ENCODE measurements around the gene BAZ2B. TPM values are rescaled to one million over a fixed set of nuclear protein-coding genes. Genes with fewer than 3 reads are reported as not detected.
"Not testable (repeated sequence)": the region's sequence is repeated elsewhere in the genome, so short reads cannot be mapped to it uniquely, and the experiment has no call there.

Gene BAZ2B
- total RNA-seq, 6 experiments from 2014 or later, result 18.0 to 32.8 (median 24.2) TPM

GRCh38 chr2:159402790-159403189, 213.6 kb downstream of the BAZ2B start:
- Histone ChIP-seq H3K27me3 (no peaks in the 10 kb centered on the region), H3K4me1 (peaks cover 0 to 24% (median 0%) of the 10 kb centered on the region in 4 donors), H3K9me3 (no peaks in the 10 kb centered on the region), H3K36me3 (no peaks in the 10 kb centered on the region), H3K4me3 (no peak overlapping the region), H3K27ac (peak overlapping the region in 2 of 3 donors; percentile 13 to 51)
- TF ChIP-seq POLR2A (IDR thresholded peaks at IDR 0.05), result no peak
- TF ChIP-seq, protein P1, sequence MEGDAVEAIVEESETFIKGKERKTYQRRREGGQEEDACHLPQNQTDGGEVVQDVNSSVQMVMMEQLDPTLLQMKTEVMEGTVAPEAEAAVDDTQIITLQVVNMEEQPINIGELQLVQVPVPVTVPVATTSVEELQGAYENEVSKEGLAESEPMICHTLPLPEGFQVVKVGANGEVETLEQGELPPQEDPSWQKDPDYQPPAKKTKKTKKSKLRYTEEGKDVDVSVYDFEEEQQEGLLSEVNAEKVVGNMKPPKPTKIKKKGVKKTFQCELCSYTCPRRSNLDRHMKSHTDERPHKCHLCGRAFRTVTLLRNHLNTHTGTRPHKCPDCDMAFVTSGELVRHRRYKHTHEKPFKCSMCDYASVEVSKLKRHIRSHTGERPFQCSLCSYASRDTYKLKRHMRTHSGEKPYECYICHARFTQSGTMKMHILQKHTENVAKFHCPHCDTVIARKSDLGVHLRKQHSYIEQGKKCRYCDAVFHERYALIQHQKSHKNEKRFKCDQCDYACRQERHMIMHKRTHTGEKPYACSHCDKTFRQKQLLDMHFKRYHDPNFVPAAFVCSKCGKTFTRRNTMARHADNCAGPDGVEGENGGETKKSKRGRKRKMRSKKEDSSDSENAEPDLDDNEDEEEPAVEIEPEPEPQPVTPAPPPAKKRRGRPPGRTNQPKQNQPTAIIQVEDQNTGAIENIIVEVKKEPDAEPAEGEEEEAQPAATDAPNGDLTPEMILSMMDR (IDR thresholded peaks at IDR 0.05), result no peak
- DNase-seq (no peak), ATAC-seq (peak; percentile 56 to 70 (median 60))
- WGBS (ENCODE audit: insufficient coverage, low coverage, low lambda C conversion rate, missing lambda C conversion rate), result 42% methylated on average over 2 of the region's 2 CpGs
- intact Hi-C loops (cut with DNase I), result no loop called here

GRCh38 chr2:159402160-159402559, 214.2 kb downstream of the BAZ2B start:
- intact Hi-C loops (cut with DNase I); DNase-seq; H3K4me3 ChIP-seq; H3K9me3 ChIP-seq; H3K27me3 ChIP-seq; H3K36me3 ChIP-seq: not testable (repeated sequence)
- Histone ChIP-seq H3K4me1 (peaks cover 0 to 24% (median 0%) of the 10 kb centered on the region in 4 donors), H3K27ac (peak overlapping the region in 2 of 3 donors; percentile 13 to 51)
- whole genome bisulfite sequencing (ENCODE audit: insufficient coverage, low coverage, low lambda C conversion rate, missing lambda C conversion rate), result 69% methylated on average over 4 of the region's 5 CpGs
- ATAC-seq, result peak in 1 of 4 donors; percentile 12

DNA sequence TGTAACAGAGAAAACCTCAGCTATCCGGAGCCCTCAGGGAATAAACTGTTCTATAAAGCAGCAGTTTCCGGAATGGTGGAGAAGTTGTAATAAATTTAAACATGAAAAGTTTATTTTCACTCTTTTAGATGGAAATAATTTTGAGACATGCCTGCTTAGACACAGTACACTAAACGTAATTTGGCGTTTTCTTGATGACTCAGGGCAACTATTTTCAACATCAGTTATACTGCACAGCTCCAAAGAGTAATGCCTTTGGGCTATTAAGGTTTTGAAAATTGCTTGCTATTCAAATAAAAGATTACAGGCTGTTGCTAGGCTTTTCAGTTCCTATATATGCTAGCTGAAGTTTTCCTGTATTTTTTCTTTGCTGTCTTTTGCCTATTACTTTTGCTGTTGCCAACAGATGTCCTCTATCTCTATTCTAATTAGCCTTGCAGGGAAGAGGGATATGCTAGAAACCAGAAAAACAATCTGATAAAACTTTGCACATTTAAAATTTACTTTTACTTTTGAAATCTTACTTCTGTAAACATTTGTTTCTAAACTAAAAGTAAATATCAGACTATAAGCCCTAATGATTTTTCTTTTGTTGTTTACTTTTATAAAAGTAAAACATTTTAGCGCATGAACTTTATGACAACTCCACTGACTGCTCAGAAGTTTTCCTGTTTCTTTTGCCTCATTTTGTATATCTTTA, 216.5 kb downstream of the BAZ2B start:
- DNase-seq, result no peak

DNA sequence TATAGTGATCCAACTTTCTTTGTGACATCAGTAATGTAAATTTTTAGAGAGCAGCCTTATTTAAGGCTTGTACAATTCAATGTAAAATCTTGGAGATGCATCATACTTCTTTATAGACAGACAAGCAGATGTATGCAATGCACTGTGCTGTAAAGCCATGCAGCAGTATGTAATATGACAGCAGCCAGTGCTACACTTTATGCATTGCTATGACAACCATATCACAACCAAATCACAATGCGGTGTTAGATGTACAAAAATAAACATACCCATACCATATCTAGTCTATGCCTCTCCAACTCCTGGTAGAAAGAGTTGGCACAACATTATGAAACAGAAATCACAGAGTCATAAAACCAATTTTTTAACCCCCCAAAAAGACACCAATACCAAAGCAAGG, 219.5 kb downstream of the BAZ2B start:
- no peak overlapping the region for H3K4me3 ChIP-seq
- intact Hi-C loops (cut with DNase I), result no loop called here
- no peak for TF ChIP-seq POLR2A (IDR thresholded peaks at IDR 0.05)
- TF ChIP-seq, protein P1 (IDR thresholded peaks at IDR 0.05), result no peak
- no peaks in the 10 kb centered on the region for H3K9me3 ChIP-seq
- no peak for DNase-seq
- no peak overlapping the region for H3K27ac ChIP-seq
- no peak for ATAC-seq
- peaks cover 0 to 4% (median 2%) of the 10 kb centered on the region in 4 donors for H3K36me3 ChIP-seq
- H3K27me3 ChIP-seq, result no peaks in the 10 kb centered on the region
- peaks cover 0 to 9% (median 0%) of the 10 kb centered on the region in 4 donors for H3K4me1 ChIP-seq
- WGBS (ENCODE audit: insufficient coverage, low coverage, low lambda C conversion rate, missing lambda C conversion rate), result 86% methylated on average over 1 of the region's 1 CpG

More for the DNA sequence above, 216.5 kb downstream of the BAZ2B start:
- intact Hi-C loops (cut with DNase I), result no loop called here
- Histone ChIP-seq H3K9me3 (no peaks in the 10 kb centered on the region), H3K4me1 (peaks cover 0 to 24% (median 0%) of the 10 kb centered on the region in 4 donors), H3K27ac (peak overlapping the region in 2 of 3 donors; percentile 14 to 56), H3K27me3 (no peaks in the 10 kb centered on the region), H3K36me3 (peaks cover 0 to 4% (median 0%) of the 10 kb centered on the region in 4 donors), H3K4me3 (peak overlapping the region in 2 of 3 donors; percentile 2)
- ATAC-seq, result peak; percentile 73 to 82 (median 76)
- TF ChIP-seq, protein P1 (IDR thresholded peaks at IDR 0.05), result no peak
- WGBS (ENCODE audit: insufficient coverage, low coverage, low lambda C conversion rate, missing lambda C conversion rate), result 10% methylated on average over 5 of the region's 5 CpGs

GRCh38 chr2:159382447-159383028, 233.8 kb downstream of the BAZ2B start:
- intact Hi-C loops (cut with DNase I), result no loop called here
- no peaks in the 10 kb centered on the region for H3K9me3 ChIP-seq
- peaks cover 0 to 23% (median 0%) of the 10 kb centered on the region in 4 donors for H3K36me3 ChIP-seq
- peaks cover 0 to 5% (median 0%) of the 10 kb centered on the region in 4 donors for H3K4me1 ChIP-seq
- no peak overlapping the region for H3K4me3 ChIP-seq
- WGBS (ENCODE audit: insufficient coverage, low coverage, low lambda C conversion rate, missing lambda C conversion rate), result 96% methylated on average over 6 of the region's 6 CpGs
- no peak overlapping the region for H3K27ac ChIP-seq
- TF ChIP-seq, protein P1 (IDR thresholded peaks at IDR 0.05), result no peak
- no peak for TF ChIP-seq POLR2A (IDR thresholded peaks at IDR 0.05)
- H3K27me3 ChIP-seq, result no peaks in the 10 kb centered on the region
- ATAC-seq, result no peak
- DNase-seq, result no peak

Data from right lobe of liver (tissue), 6 donors.